GM23338 (cell line): ENCODE data around the gene SLC6A13. TPM values are rescaled to one million over a fixed set of nuclear protein-coding genes. Genes with fewer than 3 reads are reported as not detected.

Experiments used
- ATAC-seq: fragments of 200-7000 bp; cut with Tn5 transposase; 3 replicates; pipeline ENCODE4 v1.9.1; 2020
- DNase-seq: peaks from one replicate; pipeline ENCODE4 v3.0.0-alpha.2; 2015; ENCODE audit warnings: low spot score
- H2AFZ ChIP-seq: fragments of 200-600 bp; sonication (generic); 2 replicates; pipeline ENCODE4 v1.8.0; 2016; ENCODE audit warnings: antibody characterized with exemption, mild to moderate bottlenecking, moderate library complexity
- H3F3A ChIP-seq: fragments of 200-600 bp; sonication (generic); replicated peaks from 2 replicates; pipeline ENCODE4 v1.8.0; 2017; ENCODE audit warnings: antibody characterized with exemption, mixed run types, low read depth
- H3K27ac ChIP-seq: fragments of 200-600 bp; sonication (generic); 2 replicates; pipeline ENCODE4 v1.6.1; 2016; ENCODE audit warnings: low read depth
- H3K27me3 ChIP-seq: fragments of 200-600 bp; sonication (generic); 2 replicates; pipeline ENCODE4 v1.8.0; 2016; ENCODE audit warnings: mild to moderate bottlenecking, mixed run types, moderate library complexity; ENCODE audit not compliant: insufficient read depth
- H3K36me3 ChIP-seq: fragments of 200-600 bp; sonication (generic); 2 replicates; pipeline ENCODE4 v1.8.0; 2016; ENCODE audit warnings: mild to moderate bottlenecking; ENCODE audit not compliant: insufficient read depth
- H3K4me1 ChIP-seq: fragments of 200-600 bp; sonication (generic); 2 replicates; pipeline ENCODE4 v1.8.0; 2016; ENCODE audit warnings: mild to moderate bottlenecking, moderate library complexity; ENCODE audit not compliant: insufficient read depth
- H3K4me2 ChIP-seq: fragments of 200-600 bp; sonication (generic); 2 replicates; pipeline ENCODE4 v1.7.1; 2017; ENCODE audit warnings: mixed run types
- H3K4me3 ChIP-seq: fragments of 200-600 bp; sonication (generic); 2 replicates; pipeline ENCODE4 v1.6.1; 2016; ENCODE audit warnings: mixed run types
- H3K79me2 ChIP-seq: fragments of 200-600 bp; sonication (generic); replicated peaks from 2 replicates; pipeline ENCODE4 v1.8.0; 2017; ENCODE audit warnings: mild to moderate bottlenecking; ENCODE audit not compliant: insufficient read depth
- H3K9me2 ChIP-seq: fragments of 200-600 bp; sonication (generic); 2 replicates; pipeline ENCODE4 v1.8.0; 2017; ENCODE audit not compliant: insufficient read depth
- H4K20me1 ChIP-seq: fragments of 200-600 bp; sonication (generic); replicated peaks from 2 replicates; pipeline ENCODE4 v1.8.0; 2017; ENCODE audit warnings: mild to moderate bottlenecking; ENCODE audit not compliant: insufficient read depth
- H3K27ac Mint-ChIP-seq: 2 replicates; pipeline ENCODE4 v1.8.0; 2020; ENCODE audit warnings: inconsistent platforms, mild to moderate bottlenecking, moderate library complexity, mixed read lengths
- H3K27me3 Mint-ChIP-seq: 3 replicates; pipeline ENCODE4 v1.8.0; 2022; ENCODE audit warnings: low read depth, mild to moderate bottlenecking, moderate library complexity, mixed read lengths, inconsistent platforms; ENCODE audit not compliant: insufficient read depth, poor library complexity
- H3K36me3 Mint-ChIP-seq: 3 replicates; pipeline ENCODE4 v1.8.0; 2021; ENCODE audit warnings: low read depth, mild to moderate bottlenecking, inconsistent platforms, moderate library complexity, mixed read lengths
- H3K4me1 Mint-ChIP-seq: 3 replicates; pipeline ENCODE4 v1.8.0; 2020; ENCODE audit warnings: mild to moderate bottlenecking, inconsistent platforms, mixed read lengths
- H3K4me3 Mint-ChIP-seq: 3 replicates; pipeline ENCODE4 v1.8.0; 2021; ENCODE audit warnings: moderate library complexity, mild to moderate bottlenecking, inconsistent platforms, mixed read lengths
- H3K9me3 Mint-ChIP-seq: 3 replicates; pipeline ENCODE4 v1.8.0; 2020; ENCODE audit warnings: moderate library complexity, mild to moderate bottlenecking, inconsistent platforms, mixed read lengths
- CREB1 ChIP-seq: fragments of 250-450 bp; sonication (Bioruptor Pico); IDR thresholded peaks from 2 replicates; pipeline ENCODE4 v1.5.0; 2020; ENCODE audit warnings: low read depth, mild to moderate bottlenecking, moderate library complexity
- CTCF ChIP-seq, 2 experiments: fragments of 200-600 bp in 1 of 2; sonication (generic) in 1 of 2; conservative IDR thresholded peaks; 2 replicates each; pipeline versions ENCODE4 v1.5.1 to v1.6.1; 2016 to 2017; ENCODE audit warnings: antibody characterized with exemption in 2 of 2, low read depth in 2 of 2, mild to moderate bottlenecking in 2 of 2, moderate library complexity in 1 of 2
- ETS1 ChIP-seq: IDR thresholded peaks from 2 replicates; pipeline ENCODE4 v1.6.1; 2016; ENCODE audit warnings: antibody characterized with exemption
- EZH2phosphoT487 ChIP-seq: fragments of 200-600 bp; sonication (generic); IDR thresholded peaks from one replicate; pipeline ENCODE4 v1.8.1; 2018; ENCODE audit warnings: antibody characterized with exemption; ENCODE audit not compliant: unreplicated experiment
- JUNB ChIP-seq: IDR thresholded peaks from one replicate; pipeline ENCODE4 v1.6.1; 2016; ENCODE audit warnings: antibody characterized with exemption; ENCODE audit not compliant: unreplicated experiment
- NANOG ChIP-seq: IDR thresholded peaks from 2 replicates; pipeline ENCODE4 v1.6.1; 2016; ENCODE audit warnings: antibody characterized with exemption, borderline replicate concordance
- POLR2AphosphoS5 ChIP-seq: IDR thresholded peaks from 2 replicates; pipeline ENCODE4 v1.6.1; 2016; ENCODE audit warnings: antibody characterized with exemption, low read depth
- STAT1 ChIP-seq: IDR thresholded peaks from one replicate; pipeline ENCODE4 v1.6.1; 2016; ENCODE audit warnings: antibody characterized with exemption; ENCODE audit not compliant: unreplicated experiment
- ZNF462 ChIP-seq: fragments of 250-450 bp; sonication (Bioruptor Pico); IDR thresholded peaks from 2 replicates; pipeline ENCODE4 v1.5.0; 2020; ENCODE audit warnings: mild to moderate bottlenecking, moderate library complexity
- polyA plus RNA-seq: library from polyadenylated mRNA; unstranded; fragments of >200 nt; fragmentation: Nextera tagmentation; extraction: Ambion mirVana; gene quantifications from 2 replicates; pipeline ENCODE4 v1.2.1, GENCODE V29; 2016
- total RNA-seq: library from RNA; depleted of rRNA; stranded (reverse); fragments of >200 nt; shearing (Covaris generic); gene quantifications from 2 replicates; pipeline ENCODE4 v1.2.3, GENCODE V29; 2014

Gene SLC6A13
- total and polyA plus RNA-seq, 2 experiments from 2014 or later = not detected

- TF ChIP-seq NANOG = no peak
- TF ChIP-seq POLR2AphosphoS5 = no peak
- ATAC-seq (no peak), DNase-seq (no peak)
- Histone ChIP-seq H3K9me2 (no peaks in the 10 kb centered on the region), H4K20me1 (no peaks in the 10 kb centered on the region), H3K79me2 (no peaks in the 10 kb centered on the region), H3K36me3 (no peaks in the 10 kb centered on the region), H2AFZ (peak overlapping the region; percentile 97), H3K4me2 (peak overlapping the region; percentile 65; the same call in 1 of the 2 replicates), H3K27ac (no peak overlapping the region), H3K27me3 (no peaks in the 10 kb centered on the region), H3K4me3 (peak overlapping the region; percentile 44; the same call in 1 of the 2 replicates), H3F3A (no peaks in the 10 kb centered on the region), H3K4me1 (peaks cover 8% of the 10 kb centered on the region)
- Mint-ChIP-seq H3K27me3 (peaks cover 15% of the 10 kb centered on the region), H3K36me3 (no peaks in the 10 kb centered on the region; the same call in 2 of the 3 replicates), H3K4me3 (no peak overlapping the region), H3K4me1 (peaks cover 10% of the 10 kb centered on the region), H3K9me3 (no peaks in the 10 kb centered on the region), H3K27ac (no peak overlapping the region)
Observed at GRCh38 chr12:220491-220890, 42.1 kb downstream of the SLC6A13 start.

GRCh38 chr12:219891-220352 lies 42.7 kb downstream of the SLC6A13 start:
- DNase-seq (peak; percentile 96), ATAC-seq (peak; percentile 98)
- Mint-ChIP-seq H3K36me3 (no peaks in the 10 kb centered on the region; the same call in 2 of the 3 replicates), H3K9me3 (no peaks in the 10 kb centered on the region), H3K27ac (no peak overlapping the region), H3K4me3 (no peak overlapping the region), H3K27me3 (peaks cover 15% of the 10 kb centered on the region), H3K4me1 (peaks cover 10% of the 10 kb centered on the region)
- Histone ChIP-seq H3K9me2 (no peaks in the 10 kb centered on the region), H4K20me1 (no peaks in the 10 kb centered on the region), H3K27ac (no peak overlapping the region), H3K27me3 (no peaks in the 10 kb centered on the region), H3K36me3 (no peaks in the 10 kb centered on the region), H3K4me2 (peak overlapping the region; percentile 65; the same call in 1 of the 2 replicates), H2AFZ (peak overlapping the region; percentile 97), H3F3A (no peaks in the 10 kb centered on the region), H3K79me2 (no peaks in the 10 kb centered on the region), H3K4me1 (peaks cover 8% of the 10 kb centered on the region), H3K4me3 (peak overlapping the region; percentile 44; the same call in 1 of the 2 replicates)
- TF ChIP-seq CTCF (conservative IDR thresholded peaks at IDR 0.05; ENCODE audit: low read depth in 2 of 2) = peak; percentile 88 to 97
- 0 out of 2 replicates have a peak, but pooled peaks have one; percentile 18 for TF ChIP-seq ETS1
- no peak for TF ChIP-seq JUNB
- no peak for TF ChIP-seq POLR2AphosphoS5
- no peak for TF ChIP-seq EZH2phosphoT487
- TF ChIP-seq CREB1 (CRISPR knock-in tag) = 0 out of 2 replicates have a peak, but pooled peaks have one; percentile 12
- no peak for TF ChIP-seq STAT1
- TF ChIP-seq ZNF462 = no peak
